NCI-H526 (cell line): ENCODE measurements around the gene SYNGR3.
"Not testable (repeated sequence)": the region's sequence is repeated elsewhere in the genome, so short reads cannot be mapped to it uniquely, and the experiment has no call there.

Source experiments
- DNase-seq, 2 experiments: peaks; one replicate each; lab custom pipeline; 2025; lab: John Stamatoyannopoulos, UW

The SYNGR3 gene

DNA sequence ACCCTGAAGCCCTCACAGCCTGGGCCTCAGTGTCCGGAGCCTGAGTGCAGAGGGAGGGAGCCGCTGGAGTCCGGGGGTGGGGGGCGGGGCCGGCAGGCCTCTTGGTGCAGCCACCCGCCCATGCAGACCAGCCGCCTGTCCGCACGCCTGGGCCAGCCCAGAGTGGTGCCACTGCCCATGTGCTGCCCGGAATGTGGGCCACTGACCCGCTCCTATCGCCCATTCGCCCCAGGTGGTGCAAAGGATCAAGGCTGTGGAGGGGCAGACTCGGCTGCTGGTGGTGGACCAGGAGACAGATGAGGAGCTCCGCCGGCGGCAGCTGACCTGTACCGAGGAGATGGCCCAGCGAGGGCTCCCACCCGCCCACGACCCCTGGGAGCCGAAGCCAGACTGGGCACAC lies 39.6 kb downstream of the SYNGR3 start:
- no peak for DNase-seq

DNA sequence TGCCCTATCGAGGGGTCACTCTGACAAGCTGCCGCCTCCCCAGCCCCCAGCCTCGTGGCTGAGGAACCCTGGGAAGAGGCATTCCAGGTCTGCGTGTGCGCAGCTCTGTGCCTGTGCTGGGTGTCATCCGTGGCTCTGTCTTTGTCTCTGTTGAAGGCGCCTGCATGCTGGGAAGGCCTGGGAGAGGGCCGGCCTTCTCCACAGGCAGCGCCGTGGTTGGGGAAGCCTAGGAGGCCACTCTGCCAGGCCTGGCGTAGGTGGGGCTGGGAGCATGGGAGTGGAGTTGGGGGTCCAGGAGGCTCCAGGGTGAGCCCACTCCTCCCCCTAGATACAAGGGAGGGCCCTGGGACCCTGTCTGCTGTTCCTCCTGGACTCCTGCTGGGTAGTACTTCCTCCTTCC lies 40.3 kb downstream of the SYNGR3 start:
- no peak for DNase-seq

DNA sequence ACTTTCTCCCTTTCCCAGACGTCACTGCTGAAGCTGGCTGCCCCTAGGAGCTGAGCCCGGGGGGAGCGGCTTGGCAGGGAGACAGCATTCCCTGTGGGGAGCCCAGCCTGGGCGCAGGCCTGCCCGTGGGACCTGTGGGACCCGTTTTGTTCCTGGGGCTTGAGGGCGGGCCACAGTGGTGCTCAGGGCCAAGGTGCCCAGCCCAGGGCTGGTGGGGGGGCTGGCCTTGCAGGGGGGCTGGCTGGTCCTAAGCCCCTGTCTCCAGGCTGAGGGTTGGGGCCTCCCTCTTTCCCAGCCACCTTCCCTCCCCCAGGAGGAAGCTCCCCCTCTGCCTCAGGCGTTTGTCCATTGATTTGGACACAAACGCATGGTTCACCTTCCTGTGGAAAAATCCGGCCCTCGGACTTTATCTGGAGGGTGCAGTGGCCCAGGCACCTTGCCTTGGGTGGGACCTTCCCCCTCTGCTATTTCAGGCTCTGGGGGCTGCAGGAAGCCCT lies 41.4 kb downstream of the SYNGR3 start:
- no peak for DNase-seq

DNA sequence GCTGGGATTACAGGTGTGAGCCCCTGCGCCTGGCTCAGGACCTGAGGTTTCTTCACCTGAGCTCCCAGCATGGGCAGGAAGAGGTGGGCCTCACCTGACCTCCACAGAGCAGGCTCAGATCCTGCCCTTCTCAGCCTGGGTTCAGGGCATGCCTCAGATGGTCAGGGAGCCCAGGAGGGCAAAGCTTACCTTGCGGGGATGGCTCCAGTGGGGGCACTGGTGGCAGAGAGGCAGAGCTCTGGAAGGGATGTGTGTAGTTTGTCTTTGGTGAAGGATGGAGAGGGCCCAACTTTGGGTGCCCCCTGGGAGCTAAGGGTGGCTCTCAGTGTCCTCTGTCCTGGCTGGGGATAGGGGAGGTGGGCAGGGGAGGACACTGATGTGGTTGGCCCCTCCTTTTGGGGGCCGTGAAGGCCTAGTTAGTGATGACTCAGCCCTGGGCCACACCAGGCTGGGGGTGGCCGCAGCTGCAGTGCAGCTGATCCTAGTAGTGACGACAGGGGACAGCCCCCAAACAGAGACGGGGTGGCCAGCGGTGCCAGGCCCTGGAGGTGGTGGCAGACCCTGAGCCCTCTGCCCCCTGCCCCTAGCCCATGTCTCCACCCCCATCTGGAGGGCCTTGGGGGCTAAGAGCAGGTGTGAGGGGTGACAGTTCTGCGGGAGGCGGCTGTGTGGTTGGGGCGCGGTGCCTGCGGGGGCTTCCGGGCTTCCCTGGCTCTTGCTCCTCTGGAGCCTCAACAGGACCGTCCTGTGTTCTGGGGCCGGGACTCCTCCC lies 42.7 kb downstream of the SYNGR3 start:
- no peak for DNase-seq

DNA sequence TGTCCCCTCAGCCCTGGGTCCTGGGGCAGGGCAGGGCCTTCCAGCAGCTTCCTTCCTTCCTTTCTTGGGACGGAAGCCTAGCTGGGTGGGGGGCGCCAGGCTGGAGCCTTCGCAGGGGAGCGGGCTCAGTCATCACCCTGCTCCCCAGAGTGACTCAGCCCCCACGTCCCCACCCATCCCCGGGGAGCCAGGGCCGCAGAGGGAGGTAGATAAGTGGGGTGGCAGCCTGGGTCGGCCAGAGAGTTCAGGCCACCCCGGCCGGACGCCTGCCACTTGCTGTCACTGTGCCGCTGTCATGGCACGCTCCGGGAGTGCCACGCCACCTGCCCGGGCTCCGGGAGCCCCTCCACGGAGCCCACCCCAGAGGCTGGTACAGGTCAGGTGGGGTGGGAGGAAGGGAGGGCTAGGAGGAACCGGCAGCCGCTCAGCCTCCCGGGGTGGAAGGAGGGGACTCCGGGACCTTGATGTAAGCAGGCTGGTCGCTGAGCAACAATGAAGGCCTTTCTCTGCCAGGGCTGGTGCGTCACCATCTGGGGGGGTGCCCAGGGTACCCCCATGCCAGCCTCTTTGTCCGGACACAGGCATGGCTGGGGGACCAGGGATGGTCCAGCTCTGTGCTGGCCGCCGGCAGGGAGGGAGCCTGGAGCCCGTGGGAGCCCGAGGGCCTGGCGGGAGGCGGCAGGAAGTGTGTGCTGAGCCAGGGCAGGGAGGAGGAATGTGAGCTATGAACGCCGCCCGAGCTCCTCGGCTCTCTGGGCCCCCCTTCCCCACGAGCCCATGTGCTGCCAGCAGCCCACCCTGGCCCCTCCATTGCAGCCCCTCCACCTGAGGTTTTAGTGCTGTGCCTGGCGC lies 43.5 kb downstream of the SYNGR3 start:
- DNase-seq, result no peak

DNA sequence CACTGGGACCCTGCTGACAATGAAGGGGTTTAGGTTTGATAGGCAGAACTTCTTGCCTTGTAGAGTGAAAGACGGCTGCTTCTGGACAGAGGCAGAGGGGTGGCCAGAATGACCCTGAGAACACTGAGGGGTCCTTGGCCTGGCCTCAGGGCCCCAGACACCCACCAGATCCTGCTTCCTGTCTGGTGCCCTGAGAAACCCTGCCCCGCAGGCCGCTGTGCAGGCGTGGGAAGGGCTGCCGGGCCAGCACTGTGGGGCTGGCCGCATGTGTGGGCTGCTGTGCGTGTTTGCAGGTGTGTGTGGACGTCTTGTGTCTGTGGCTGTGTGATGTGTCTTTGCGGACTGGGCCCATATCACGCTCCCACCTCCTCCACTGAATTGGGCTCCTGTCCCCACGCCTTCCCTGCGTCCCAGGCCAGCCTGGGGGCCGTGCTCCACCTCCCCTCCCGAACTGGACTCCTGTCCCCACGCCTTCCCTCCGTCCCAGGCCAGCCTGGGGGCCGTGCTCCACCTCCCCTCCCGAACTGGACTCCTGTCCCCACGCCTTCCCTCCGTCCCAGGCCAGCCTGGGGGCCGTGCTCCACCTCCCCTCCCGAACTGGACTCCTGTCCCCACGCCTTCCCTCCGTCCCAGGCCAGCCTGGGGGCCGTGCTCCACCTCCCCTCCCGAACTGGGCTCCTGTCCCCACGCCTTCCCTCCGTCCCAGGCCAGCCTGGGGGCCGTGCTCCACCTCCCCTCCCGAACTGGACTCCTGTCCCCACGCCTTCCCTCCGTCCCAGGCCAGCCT lies 44.3 kb downstream of the SYNGR3 start:
- DNase-seq, result not testable (repeated sequence)

DNA sequence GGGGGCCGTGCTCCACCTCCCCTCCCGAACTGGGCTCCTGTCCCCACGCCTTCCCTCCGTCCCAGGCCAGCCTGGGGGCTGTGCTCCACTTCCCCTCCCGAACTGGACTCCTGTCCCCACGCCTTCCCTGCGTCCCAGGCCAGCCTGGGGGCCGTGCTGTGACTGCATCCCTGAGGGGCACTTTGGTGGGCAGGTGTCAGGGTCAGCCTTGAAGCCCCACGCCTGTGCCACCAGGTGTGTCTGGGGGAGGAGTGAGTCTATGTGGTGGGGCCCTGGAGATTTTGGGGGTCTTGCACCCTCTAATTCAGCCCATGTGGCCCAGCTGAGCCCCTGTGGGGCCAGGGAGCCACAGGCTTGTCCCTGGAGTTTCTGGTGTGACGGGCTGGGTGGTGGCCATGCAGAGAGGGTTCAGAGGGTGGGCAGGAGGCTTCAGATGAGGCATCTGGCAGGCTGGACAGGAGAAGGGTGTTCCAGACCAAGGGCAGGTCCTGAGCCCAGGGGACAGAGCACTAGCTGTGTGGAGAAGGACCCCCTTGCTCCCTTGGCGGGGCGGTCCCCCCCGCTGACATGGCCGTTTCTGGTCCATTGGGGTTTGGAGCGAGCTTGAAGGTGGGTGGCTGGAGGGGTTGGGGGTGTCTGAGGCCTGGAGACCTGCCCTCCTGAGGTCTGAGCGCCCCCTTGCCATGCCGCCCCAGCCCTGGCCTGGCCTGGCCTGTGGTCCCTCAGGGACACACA lies 45.1 kb downstream of the SYNGR3 start:
- DNase-seq, result no peak

DNA sequence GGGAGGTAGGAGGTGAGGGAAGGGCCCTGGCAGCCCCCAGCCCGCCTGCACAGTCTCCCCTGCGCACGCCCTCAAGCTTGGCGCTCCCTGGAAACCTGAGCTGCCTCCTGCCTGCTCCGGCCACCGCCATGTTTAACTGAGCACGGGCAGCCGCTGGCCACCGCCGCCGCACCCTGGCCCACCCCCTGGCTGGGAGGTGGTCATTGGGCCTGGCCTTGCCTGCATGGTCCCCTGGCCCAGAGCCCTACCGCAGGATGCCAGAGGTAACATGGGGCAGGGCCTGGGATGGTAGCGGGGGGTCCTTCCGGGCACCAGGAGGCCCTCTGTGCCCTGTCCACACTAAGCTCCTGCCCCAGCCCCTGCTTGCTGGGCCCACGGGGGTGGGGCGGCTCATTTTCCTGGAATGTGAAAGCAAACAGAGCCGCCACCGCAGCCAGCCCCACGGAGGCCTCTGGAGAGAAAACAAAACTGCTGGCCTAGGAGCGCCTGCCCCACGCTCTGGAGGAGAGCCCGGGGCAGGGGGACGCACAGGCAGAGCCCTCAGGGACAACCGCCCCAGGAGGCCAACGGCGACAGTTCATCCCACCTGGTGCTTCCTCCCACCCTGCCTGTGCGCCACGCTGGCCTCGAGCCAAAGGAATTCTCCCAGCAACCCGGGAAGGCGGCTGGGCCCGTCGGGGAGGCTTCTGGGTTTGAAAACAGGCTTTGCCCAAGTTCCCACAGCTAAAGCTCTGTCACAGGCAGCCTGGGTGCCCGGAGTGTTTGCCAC lies 45.8 kb downstream of the SYNGR3 start:
- DNase-seq, result peak; percentile 49 to 82

DNA sequence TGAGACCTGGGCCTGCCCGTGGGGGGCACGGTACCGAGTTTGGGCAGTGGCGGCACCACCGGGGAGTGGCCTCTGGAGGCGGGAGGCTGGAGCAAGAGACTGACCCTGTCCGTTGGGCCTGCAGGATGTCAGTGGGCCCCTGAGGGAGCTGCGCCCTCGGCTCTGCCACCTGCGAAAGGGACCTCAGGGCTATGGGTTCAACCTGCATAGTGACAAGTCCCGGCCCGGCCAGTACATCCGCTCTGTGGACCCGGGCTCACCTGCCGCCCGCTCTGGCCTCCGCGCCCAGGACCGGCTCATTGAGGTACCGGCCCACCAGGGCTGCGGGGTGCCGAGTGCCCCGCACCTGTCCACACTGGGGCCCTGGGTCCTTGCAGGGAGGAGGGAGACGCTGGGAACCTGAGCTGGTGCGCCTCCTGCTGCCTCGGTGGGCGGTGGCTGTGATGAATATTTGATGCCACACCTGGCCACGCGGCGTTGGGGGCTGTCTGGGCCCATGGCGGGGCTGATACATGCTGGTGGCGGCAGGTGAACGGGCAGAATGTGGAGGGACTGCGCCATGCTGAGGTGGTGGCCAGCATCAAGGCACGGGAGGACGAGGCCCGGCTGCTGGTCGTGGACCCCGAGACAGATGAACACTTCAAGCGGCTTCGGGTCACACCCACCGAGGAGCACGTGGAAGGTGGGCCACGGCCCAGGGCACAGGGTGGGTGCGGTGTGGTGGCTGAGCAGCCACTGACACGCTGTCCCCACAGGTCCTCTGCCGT lies 46.6 kb downstream of the SYNGR3 start:
- peak in 1 of 2 experiments; percentile 54 for DNase-seq

DNA sequence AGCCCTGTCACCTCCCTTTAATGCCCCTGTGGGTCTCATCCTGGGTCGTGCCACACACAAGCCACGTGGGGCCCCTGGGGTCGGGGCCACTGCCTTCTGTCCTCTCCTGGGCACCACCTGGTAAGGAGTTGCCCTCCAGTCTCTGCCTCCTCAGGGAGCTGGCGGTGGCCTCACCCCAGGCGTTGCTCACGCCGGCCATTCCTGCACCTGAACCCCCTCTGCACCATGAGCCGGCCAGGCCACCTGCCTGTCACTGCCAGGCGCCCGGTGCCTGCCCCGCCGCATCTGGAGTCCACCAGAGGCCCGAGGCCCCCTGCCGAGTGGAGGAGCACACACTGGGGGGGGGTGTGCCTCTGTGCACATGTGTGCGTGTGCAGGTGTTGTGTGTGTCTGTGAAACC lies 47.3 kb downstream of the SYNGR3 start:
- no peak for DNase-seq

DNA sequence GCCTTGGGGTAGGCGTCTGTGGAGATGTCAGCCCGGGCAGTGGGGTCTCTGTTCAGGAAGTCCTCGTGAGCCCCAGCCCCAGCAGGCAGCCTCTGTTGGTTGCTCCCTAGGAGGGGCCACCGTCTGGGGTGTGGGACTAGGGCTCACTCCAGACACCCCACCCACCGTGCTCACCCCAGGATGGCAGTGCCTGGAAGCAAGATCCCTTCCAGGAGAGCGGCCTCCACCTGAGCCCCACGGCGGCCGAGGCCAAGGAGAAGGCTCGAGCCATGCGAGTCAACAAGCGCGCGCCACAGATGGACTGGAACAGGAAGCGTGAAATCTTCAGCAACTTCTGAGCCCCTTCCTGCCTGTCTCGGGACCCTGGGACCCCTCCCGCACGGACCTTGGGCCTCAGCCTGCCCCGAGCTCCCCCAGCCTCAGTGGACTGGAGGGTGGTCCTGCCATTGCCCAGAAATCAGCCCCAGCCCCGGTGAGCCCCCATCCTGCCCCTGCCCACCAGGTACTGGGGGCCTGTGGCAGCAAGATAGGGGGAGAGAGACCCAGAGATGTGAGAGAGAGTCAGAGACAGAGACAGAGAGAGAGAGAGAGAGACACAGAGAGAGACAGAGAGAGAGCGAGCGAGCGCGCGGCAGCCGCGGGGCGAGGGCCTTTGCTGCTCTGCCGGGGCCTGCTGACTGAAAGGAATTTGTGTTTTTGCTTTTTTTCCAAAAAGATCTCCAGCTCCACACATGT lies 48.0 kb downstream of the SYNGR3 start:
- DNase-seq, result no peak

DNA sequence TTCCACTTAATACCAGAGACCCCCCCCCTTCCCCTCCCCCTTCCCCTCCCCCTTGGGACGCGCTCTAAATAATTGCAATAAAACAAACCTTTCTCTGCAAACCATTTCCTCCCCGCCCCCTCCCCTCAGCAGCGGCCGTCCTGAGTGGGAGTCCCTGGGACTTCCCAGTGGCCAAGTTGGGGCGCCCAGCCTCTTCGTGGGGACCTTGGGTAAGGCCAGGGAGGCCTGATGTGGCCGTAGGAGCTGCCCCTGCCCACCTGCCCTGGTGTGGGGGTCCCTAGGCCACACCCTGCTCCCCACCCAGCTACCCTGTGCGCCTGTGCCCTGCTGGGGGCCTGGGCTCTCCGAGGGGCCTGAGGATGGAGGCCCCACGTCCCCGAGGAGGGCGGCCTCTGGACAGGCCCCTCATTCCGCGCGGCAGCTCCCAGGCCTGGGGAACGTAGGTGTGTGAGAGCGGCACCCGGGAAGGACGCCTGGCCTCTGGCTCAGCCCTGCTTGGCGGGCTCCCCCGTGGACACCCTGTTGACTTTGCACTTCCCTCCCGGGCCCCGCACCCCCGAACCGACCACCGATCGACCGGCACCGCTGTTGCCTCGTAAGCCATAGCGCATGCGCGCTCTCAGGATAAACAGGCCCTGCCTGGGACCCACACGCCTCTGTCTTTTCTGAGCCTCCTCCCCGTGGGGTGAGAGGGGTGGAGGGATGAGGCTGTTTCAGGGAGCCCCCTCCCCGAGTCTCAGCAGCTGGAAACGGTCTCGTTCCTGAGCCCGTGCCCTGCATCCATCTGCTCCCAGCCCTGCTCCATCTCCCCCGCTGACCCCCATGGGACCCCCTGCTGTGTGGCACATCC lies 48.8 kb downstream of the SYNGR3 start:
- DNase-seq, result no peak

DNA sequence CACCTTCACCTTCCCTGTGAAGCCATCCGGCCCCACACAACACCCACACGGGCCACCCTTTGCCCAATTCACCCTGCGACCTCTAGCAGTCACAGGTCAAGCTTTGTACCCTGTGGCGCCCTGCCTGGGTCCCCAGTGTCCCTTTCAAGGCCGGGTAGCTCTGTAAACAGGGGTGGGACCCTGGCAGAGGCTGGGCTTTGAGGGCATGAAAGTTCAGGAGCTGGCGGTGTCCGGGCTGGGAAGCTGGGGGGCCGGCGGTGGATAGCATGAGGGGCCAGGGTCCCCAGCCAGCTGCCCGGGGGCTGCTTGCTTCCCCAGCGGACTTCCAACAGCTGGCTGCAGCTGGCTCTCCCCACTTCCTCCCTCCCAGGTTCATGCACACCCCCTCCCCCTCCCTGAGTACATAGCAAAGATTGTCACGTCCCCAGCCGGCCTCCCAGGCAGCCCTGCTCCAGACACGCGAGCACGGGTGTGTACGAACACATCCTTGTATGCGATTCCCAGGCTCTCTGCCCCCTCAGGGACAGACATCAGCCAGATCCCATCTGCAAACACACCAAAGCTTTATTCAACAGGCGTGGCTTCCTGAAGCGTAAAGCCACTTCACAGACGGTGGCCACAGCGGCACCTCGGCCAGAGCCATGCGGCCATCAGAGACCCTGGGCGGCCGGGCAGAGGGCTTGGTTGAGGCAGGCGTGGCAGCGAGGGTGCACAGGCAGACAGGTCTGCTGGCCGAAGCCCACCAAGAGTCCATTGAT lies 49.7 kb downstream of the SYNGR3 start:
- no peak for DNase-seq

DNA sequence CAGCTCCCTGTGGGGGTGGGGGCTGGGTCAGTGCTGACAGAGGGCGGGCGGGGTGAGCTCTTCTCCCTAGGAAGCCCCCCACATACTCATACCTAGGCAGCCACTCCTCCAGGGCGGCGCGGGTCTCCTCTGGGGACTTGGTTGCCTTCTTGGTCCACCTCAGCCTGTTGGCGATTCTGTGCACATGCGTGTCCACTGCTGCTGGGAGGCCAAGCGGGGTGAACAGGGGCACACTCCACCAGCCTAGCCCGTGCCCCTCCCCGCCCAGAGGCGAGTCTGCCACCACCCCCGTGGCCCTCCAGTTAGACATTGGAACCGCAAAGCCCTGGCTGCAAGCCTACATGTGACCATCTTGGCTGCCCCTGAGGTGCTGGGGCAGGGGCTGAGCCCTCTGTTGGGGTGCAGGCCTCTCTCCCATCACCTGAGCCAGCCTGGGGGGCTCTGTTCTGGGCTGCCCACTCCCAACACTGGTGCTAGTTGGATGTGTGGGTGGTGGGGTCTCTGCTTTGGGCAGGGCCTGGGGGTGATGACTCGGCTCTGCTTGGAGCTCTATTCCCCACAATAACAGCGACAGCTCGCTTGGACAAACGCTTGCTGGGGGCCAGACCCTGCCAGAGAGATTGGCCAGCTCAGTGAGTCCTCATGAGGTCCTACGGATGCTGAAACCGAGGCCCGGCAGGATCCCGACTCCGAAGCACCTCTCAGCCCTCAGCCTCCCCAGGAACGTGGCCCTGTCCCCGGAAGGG lies 50.4 kb downstream of the SYNGR3 start:
- DNase-seq, result no peak

DNA sequence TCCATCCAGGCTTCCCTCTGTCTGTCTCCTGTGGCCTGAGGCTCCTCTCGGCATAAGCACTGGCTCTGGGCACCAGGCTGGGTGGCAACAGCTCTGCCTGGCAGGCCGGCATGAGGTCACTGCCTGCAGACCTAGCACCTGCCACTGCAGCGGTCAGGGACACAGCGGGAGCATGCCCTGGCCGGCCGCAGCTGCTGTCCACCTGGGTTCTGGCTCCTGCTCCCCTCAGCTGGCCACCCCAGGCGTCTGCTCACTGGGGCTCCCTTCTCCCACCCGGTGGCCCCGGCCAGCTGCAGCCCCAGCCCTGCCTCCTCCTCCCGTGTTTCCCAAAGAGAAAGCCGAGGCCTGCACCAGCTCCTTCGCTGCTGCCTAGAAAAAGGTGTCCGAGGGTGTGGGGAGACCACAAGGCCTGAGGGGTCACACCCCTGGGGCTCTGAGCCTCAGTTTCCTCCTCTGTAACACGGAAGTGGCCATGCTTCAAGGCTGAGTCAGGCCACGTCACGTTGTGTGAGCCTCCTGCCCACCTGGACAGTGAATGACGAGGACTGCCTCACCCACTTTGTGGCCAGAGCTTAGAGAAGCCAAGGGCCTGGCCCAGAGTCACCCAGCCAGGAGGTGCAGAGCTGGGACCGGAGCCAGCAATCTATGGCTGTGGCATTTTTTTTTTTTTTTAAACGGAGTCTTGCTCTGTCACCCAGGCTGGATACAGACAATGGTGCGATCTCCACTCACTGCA lies 51.2 kb downstream of the SYNGR3 start:
- no peak for DNase-seq
